ENCODE results near the gene GBP4. TPM values are rescaled to one million over a fixed set of nuclear protein-coding genes. Genes with fewer than 3 reads are reported as not detected.
A peak's percentile ranks its signal among the peaks of the same experiment; 100 is the strongest.
"Not testable (repeated sequence)": the region's sequence is repeated elsewhere in the genome, so short reads cannot be mapped to it uniquely, and the experiment has no call there.

GBP4 gene, protein sequence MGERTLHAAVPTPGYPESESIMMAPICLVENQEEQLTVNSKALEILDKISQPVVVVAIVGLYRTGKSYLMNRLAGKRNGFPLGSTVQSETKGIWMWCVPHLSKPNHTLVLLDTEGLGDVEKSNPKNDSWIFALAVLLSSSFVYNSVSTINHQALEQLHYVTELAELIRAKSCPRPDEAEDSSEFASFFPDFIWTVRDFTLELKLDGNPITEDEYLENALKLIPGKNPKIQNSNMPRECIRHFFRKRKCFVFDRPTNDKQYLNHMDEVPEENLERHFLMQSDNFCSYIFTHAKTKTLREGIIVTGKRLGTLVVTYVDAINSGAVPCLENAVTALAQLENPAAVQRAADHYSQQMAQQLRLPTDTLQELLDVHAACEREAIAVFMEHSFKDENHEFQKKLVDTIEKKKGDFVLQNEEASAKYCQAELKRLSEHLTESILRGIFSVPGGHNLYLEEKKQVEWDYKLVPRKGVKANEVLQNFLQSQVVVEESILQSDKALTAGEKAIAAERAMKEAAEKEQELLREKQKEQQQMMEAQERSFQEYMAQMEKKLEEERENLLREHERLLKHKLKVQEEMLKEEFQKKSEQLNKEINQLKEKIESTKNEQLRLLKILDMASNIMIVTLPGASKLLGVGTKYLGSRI
- total RNA-seq = 14.2 and 44.5 TPM in 2 replicates

DNA sequence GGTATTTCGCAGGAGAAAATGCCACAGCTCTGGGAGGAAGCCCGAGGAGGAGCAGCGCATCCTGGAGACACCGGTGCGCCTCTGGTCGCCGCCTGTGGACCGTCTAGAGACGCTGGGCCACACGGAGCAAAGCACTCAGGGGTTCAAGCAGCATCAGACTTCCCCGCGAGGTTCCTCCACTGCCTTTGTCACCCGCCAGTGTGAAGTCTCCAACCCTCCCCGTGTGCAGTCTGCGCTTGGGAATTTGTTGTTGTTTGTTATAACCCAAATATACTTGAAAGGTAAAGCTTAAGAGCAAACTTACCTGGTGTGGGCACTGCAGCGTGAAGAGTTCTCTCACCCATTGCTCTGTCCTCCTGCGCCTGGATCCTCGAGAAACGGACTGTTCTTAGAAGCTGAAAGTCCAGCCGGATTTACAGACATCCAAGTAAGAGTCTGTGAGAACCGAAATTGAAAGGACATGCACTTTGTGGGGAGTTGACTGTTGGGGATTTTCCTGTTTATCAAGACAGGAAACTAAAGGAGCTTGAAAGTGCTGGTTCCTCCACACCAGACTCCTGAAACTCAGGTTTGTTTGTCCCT is at the start of gene GBP4:
Gene GBP4, minus strand, starts transcription at position 452 of the 582 bp plus-strand sequence. Its CDS starts 108 bp downstream, at position 344.
- DNase-seq (ENCODE audit: low read depth) = peak; percentile 73
- peak within 1 kb of the TSS; percentile 54 for H3K4me3 ChIP-seq (ENCODE audit: low read depth, low read length)
- TF ChIP-seq, protein P1, sequence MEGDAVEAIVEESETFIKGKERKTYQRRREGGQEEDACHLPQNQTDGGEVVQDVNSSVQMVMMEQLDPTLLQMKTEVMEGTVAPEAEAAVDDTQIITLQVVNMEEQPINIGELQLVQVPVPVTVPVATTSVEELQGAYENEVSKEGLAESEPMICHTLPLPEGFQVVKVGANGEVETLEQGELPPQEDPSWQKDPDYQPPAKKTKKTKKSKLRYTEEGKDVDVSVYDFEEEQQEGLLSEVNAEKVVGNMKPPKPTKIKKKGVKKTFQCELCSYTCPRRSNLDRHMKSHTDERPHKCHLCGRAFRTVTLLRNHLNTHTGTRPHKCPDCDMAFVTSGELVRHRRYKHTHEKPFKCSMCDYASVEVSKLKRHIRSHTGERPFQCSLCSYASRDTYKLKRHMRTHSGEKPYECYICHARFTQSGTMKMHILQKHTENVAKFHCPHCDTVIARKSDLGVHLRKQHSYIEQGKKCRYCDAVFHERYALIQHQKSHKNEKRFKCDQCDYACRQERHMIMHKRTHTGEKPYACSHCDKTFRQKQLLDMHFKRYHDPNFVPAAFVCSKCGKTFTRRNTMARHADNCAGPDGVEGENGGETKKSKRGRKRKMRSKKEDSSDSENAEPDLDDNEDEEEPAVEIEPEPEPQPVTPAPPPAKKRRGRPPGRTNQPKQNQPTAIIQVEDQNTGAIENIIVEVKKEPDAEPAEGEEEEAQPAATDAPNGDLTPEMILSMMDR (IDR thresholded peaks at IDR 0.05; ENCODE audit: insufficient read depth, low read depth, low read length) = no peak

DNA sequence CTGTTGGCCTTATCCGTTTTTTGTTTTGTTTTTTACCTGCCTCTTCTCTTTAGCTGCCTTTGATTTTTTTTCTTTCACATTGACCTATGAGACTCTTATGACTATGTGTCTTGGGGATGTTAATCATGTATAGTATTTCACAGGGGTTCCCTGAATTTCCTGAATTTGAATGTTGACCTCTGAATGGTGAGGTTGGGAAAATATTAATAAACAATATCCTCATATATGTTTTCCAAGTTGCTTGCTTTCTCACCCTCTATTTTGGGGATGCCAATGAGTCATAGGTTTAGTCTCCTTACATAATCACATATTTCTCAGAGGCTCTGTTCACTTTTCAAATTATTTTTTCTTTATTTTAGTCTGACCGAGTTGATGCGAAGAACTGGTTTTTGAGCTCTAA is 44.3 kb upstream of the GBP4 start:
- TF ChIP-seq, protein P1 (IDR thresholded peaks at IDR 0.05; ENCODE audit: insufficient read depth, low read depth, low read length) = no peak
- no peak overlapping the region for H3K4me3 ChIP-seq (ENCODE audit: low read depth, low read length)
- no peak for DNase-seq (ENCODE audit: low read depth)

DNA sequence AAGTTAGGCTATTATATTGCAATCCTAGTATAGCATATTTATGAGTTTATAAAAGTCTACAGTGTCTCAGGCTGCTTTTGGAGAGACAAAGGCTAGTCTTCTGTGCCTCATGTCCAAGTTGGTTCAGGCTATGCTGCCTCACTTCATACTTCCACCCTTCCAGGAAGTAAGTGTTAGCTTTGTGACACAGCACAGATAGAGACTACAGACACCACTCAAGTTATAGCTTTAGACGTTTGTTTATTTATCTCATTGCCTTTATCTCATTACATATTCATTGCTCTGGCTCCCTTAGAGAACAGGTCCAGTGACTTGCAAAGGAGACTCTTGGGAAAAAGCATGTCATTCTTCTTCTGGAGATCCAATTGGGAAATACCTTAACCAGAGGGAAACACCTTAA is 22.6 kb upstream of the GBP4 start:
- DNase-seq (ENCODE audit: low read depth) = no peak
- no peak overlapping the region for H3K4me3 ChIP-seq (ENCODE audit: low read depth, low read length)
- TF ChIP-seq, protein P1 (IDR thresholded peaks at IDR 0.05; ENCODE audit: insufficient read depth, low read depth, low read length) = no peak

DNA sequence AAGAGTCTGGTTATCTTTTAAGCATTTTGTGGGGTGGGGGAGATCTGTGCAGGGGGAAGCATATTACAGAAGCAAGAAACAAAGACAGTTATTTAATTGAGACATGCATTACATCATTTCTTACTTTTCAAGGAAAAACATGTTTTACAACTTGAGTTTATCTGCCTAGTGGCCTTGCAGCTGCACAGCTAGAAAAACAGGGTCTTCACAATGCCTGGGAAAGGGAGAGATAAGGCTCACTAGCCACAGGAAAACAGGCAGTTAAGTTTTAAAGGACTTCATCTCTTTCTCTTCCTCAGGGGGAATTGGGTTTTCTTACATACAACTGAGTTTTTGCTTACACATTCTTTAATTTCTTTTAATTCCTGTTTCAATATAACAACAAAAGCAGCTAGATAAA is 21.1 kb upstream of the GBP4 start:
- not testable (repeated sequence) for DNase-seq (ENCODE audit: low read depth); H3K4me3 ChIP-seq (ENCODE audit: low read depth, low read length)

DNA sequence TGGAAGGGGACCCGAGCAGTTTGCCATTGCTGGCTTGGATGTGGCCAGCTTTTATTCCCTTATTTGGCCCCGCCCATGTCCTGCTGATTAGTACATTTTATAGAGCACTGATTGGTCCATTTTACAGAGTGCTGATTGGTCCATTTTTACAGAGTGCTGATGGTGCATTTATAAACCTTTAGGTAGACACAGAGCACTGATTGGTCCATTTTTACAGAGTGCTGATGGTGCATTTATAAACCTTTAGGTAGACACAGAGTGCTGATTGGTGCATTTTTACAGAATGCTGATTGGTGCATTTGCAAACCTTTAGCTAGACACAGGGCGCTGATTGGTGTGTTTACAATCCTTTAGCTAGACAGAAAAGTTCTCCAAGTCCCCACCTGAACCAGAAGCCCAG is 20.2 kb upstream of the GBP4 start:
- DNase-seq (ENCODE audit: low read depth) = not testable (repeated sequence)

DNA sequence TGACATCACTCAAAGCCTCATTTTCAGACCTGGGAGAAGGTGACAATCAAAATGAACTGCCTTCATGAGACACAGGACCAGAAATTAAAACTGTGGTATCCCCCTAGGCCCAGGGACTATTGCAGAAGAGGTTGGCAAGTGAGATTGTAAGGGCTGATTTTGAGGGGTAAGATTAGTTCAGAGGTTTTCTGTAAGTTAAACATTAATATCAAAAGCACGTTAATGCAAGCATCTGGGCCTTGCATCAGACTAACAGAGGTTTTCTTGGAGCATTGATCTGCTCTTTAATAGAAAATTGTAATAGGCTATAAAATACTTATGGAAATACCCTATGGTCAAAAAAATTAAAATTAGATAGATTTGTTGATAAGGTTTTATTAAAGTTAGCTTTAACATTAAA is 14.6 kb upstream of the GBP4 start:
- no peak overlapping the region for H3K4me3 ChIP-seq (ENCODE audit: low read depth, low read length)
- TF ChIP-seq, protein P1 (IDR thresholded peaks at IDR 0.05; ENCODE audit: insufficient read depth, low read depth, low read length) = no peak
- DNase-seq (ENCODE audit: low read depth) = no peak

More for the DNA sequence above, 20.2 kb upstream of the GBP4 start:
- not testable (repeated sequence) for H3K4me3 ChIP-seq (ENCODE audit: low read depth, low read length)

DNA sequence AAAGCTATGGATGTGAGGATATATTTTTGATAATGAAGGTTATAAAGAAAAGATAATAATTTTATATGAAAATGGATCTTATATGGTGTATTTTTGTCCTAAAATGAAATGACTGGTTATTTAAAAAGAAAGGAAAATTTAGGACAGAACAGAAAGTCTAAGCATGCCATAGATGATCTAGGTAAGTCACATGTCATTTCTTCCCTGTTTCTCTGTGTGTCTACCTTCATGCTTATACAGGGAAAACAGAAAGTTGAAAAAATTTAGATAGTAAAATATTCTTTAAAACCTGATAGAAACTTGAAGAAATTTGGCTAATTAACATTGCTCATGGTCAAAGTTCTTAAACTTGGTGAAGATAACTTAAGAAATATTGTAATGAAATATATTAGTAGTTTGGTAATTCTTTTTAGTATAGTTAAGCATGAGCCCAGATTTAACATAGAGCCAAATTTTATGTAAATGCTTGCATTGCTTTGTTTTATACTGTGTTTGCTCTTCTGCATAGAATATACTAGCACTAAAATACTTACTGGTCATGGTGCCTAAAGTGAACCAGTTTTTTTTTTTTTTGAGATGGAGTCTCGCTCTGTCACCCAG is 12.4 kb upstream of the GBP4 start:
- no peak for DNase-seq (ENCODE audit: low read depth)
- no peak overlapping the region for H3K4me3 ChIP-seq (ENCODE audit: low read depth, low read length)
- TF ChIP-seq, protein P1 (IDR thresholded peaks at IDR 0.05; ENCODE audit: insufficient read depth, low read depth, low read length) = no peak

Measured in fibroblast of villous mesenchyme (primary cell).